Activated CD8-positive, alpha-beta T cell treated with anti-CD3 and anti-CD28 coated beads, Interleukin-2, amount 10 ng/mL, durations not matched to agents 7 days and 5 days (primary cell): ENCODE measurements around the gene CLEC18B. TPM values are rescaled to one million over a fixed set of nuclear protein-coding genes. Genes with fewer than 3 reads are reported as not detected.
"Not testable (repeated sequence)": the region's sequence is repeated elsewhere in the genome, so short reads cannot be mapped to it uniquely, and the experiment has no call there.

Experiments
- ATAC-seq: fragments of 150-1000 bp; cut with Tn5 transposase; one replicate; pipeline ENCODE4 v1.10.0; 2021; ENCODE audit warnings: moderate library complexity
- CTCF ChIA-PET: fragments of 350-600 bp; sonication (Branson Sonifier 250); formaldehyde crosslinking; loops from one replicate; lab custom pipeline; 2021; ENCODE audit warnings: antibody characterized with exemption; lab: Charles Lee
- POLR2A ChIA-PET: fragments of 350-600 bp; sonication (Branson Sonifier 250); formaldehyde crosslinking; loops from one replicate; lab custom pipeline; 2021; ENCODE audit warnings: antibody characterized with exemption; lab: Charles Lee
- DNase-seq: peaks from one replicate; pipeline ENCODE4 v3.0.0-alpha.2; 2020
- H3K27ac Mint-ChIP-seq: one replicate; pipeline ENCODE4 v1.8.0; 2021; ENCODE audit warnings: mild to moderate bottlenecking, mixed read lengths
- H3K27me3 Mint-ChIP-seq: one replicate; pipeline ENCODE4 v1.8.0; 2021; ENCODE audit warnings: low read depth, mixed read lengths
- H3K36me3 Mint-ChIP-seq: one replicate; pipeline ENCODE4 v1.8.0; 2021; ENCODE audit warnings: low read depth, mixed read lengths
- H3K4me1 Mint-ChIP-seq: one replicate; pipeline ENCODE4 v1.8.0; 2021; ENCODE audit warnings: low read depth, mixed read lengths
- H3K4me3 Mint-ChIP-seq: one replicate; pipeline ENCODE4 v1.8.0; 2021; ENCODE audit warnings: mild to moderate bottlenecking, mixed read lengths
- H3K9me3 Mint-ChIP-seq: one replicate; pipeline ENCODE4 v1.8.0; 2022; ENCODE audit warnings: mixed read lengths; ENCODE audit not compliant: insufficient read depth
- total RNA-seq, 2 experiments: library from RNA; stranded (reverse); gene quantifications; one replicate each; pipeline ENCODE4 v1.2.3, GENCODE V29; 2021

Gene CLEC18B
- total RNA-seq, 2 experiments from 2014 or later: 0.76 to 1.1 TPM

DNA sequence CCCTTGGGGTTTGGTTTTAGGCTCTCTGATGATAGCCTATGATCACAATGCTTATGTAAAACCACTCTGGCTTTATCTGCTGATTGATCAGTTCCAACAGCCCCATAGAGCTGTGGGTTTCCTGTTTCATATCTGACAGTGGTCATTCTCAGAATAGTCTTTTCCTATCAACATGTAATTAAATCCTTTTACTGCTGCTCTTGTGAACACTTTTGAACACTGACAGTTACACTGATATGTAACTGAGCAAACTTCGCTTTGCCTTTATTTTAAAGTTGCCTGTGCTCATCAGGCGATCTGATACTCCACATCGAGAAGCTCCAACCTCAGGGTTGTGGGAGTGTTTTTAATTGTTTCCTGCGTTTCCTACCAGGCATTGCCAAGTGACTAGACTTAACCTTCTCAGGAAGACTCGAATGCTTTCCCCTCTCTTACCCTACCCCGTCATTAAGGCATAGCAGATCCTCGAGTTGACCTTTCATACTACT lies 17.3 kb upstream of the CLEC18B start:
- peak; percentile 95 for ATAC-seq
- H3K36me3 Mint-ChIP-seq: peaks cover 36% of the 10 kb centered on the region
- peaks cover 43% of the 10 kb centered on the region for H3K4me1 Mint-ChIP-seq
- peak; percentile 66 for DNase-seq
- no peaks in the 10 kb centered on the region for H3K27me3 Mint-ChIP-seq
- peak overlapping the region; percentile 53 for H3K4me3 Mint-ChIP-seq
- ChIA-PET CTCF (interaction anchor here (1.5 kb wide), 1 partner anchor 55 kb away, joined by 3 read pairs; no protein-coding TSS in a partner anchor), POLR2A (interaction anchor here (0.6 kb wide), 1 partner anchor 259 kb away, joined by 4 read pairs; no protein-coding TSS in a partner anchor)
- no peaks in the 10 kb centered on the region for H3K9me3 Mint-ChIP-seq
- peak overlapping the region; percentile 89 for H3K27ac Mint-ChIP-seq

- ATAC-seq (no peak), DNase-seq (no peak)
- H3K36me3 Mint-ChIP-seq: peaks cover 2% of the 10 kb centered on the region
- H3K9me3 Mint-ChIP-seq: no peaks in the 10 kb centered on the region
- POLR2A ChIA-PET: no interaction called here
- H3K4me3 Mint-ChIP-seq: no peak overlapping the region
- H3K27ac Mint-ChIP-seq: no peak overlapping the region
- H3K4me1 Mint-ChIP-seq: peaks cover 11% of the 10 kb centered on the region
- CTCF ChIA-PET: interaction anchor here (0.9 to 1.8 kb wide), 2 partner anchors 122 to 125 kb away, joined by 3 to 5 read pairs; no protein-coding TSS in a partner anchor
- no peaks in the 10 kb centered on the region for H3K27me3 Mint-ChIP-seq
Measured at GRCh38 chr16:74431516-74431915, 10.2 kb upstream of the CLEC18B start.

DNA sequence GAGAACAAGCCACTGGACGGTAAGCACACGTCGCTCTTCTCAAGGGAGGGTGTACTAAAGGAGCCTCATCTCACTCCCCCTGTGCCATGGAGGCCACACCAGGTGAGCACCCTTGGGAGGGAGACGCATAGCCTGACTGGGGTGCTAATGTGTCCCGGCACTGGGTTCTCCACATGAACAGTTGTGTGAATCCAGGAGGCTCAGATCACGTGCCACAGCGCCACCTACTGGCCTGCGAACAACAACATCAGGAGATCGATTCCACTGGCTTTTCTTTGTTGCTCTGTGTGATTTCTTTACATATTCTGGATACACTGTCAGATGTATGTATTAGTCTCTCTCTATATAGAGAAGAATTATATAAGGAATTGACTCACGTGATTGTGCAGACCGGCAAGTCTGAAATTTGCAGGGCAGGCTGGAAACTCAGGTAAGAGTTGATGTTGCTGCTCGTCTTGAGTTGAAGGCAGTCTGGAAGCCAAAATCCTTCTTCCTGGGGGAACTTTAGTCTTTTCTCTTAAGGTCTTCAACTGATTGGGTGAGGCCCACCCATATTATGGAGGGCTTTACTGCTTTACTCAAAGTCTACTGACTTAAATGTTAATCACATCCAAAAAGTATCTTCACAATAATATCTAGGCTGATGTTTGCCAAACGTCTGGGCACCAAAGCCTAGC lies 8.9 kb upstream of the CLEC18B start:
- H3K9me3 Mint-ChIP-seq, H3K27ac Mint-ChIP-seq, CTCF ChIA-PET, H3K4me3 Mint-ChIP-seq, H3K36me3 Mint-ChIP-seq, POLR2A ChIA-PET, H3K27me3 Mint-ChIP-seq: not testable (repeated sequence)
- DNase-seq (peak; percentile 68), ATAC-seq (peak; percentile 87)
- peaks cover 11% of the 10 kb centered on the region for H3K4me1 Mint-ChIP-seq

- not testable (repeated sequence) for H3K36me3 Mint-ChIP-seq, H3K9me3 Mint-ChIP-seq, ATAC-seq
Measured at GRCh38 chr16:74428493-74428892, 7.2 kb upstream of the CLEC18B start.

GRCh38 chr16:74425751-74426150 lies 4.5 kb upstream of the CLEC18B start:
- CTCF ChIA-PET, H3K9me3 Mint-ChIP-seq, H3K4me3 Mint-ChIP-seq, H3K27ac Mint-ChIP-seq, H3K36me3 Mint-ChIP-seq, ATAC-seq, DNase-seq, POLR2A ChIA-PET, H3K4me1 Mint-ChIP-seq, H3K27me3 Mint-ChIP-seq: not testable (repeated sequence)

More at GRCh38 chr16:74428493-74428892, 7.2 kb upstream of the CLEC18B start:
- H3K4me3 Mint-ChIP-seq, H3K27me3 Mint-ChIP-seq, DNase-seq, POLR2A ChIA-PET, CTCF ChIA-PET, H3K27ac Mint-ChIP-seq: not testable (repeated sequence)
- H3K4me1 Mint-ChIP-seq: peaks cover 11% of the 10 kb centered on the region

DNA sequence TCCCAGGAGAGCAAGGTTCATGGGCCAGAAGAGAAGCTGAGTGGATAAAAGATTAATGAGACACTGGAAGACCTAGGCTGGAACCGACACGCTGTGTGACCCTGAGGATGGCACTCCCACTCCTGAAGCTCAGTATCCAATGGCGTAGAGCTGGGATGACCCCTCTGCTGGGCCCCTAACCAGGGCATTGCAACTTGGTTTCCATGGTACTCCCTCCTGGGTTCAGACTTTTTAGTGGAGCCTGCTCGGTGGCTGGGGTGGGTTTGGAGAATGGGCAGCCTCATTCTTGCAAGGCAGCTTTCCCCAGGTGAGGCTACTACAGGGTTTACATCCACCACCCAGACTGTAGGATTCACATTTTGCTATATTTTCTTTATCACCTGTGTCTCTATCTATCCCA lies 2.4 kb upstream of the CLEC18B start:
- POLR2A ChIA-PET, H3K36me3 Mint-ChIP-seq, CTCF ChIA-PET, H3K4me1 Mint-ChIP-seq, H3K9me3 Mint-ChIP-seq, DNase-seq, H3K27ac Mint-ChIP-seq, ATAC-seq, H3K4me3 Mint-ChIP-seq, H3K27me3 Mint-ChIP-seq: not testable (repeated sequence)

DNA sequence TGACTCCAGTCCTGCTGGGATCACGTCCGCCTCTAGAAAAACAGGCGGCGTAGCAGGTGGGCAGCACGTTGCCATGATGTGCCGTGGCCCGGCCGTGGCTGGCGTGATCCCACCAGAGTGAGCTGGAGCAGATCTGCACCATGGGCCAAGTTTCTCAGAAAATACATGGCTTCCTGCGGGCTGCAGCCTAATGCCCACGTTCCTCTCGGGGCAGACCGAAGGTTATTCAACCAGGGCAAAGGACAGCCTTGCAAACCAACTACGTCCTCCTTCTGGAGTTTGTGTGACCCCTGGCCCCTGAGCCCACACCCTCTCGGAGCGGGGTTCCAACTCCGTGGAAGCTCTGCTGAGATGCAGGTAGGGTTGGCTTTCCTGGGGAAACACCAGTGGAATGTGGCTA lies 808 bp upstream of the CLEC18B start:
- ATAC-seq, CTCF ChIA-PET, H3K9me3 Mint-ChIP-seq, H3K4me3 Mint-ChIP-seq, H3K27ac Mint-ChIP-seq, DNase-seq, H3K27me3 Mint-ChIP-seq, H3K36me3 Mint-ChIP-seq, POLR2A ChIA-PET, H3K4me1 Mint-ChIP-seq: not testable (repeated sequence)

DNA sequence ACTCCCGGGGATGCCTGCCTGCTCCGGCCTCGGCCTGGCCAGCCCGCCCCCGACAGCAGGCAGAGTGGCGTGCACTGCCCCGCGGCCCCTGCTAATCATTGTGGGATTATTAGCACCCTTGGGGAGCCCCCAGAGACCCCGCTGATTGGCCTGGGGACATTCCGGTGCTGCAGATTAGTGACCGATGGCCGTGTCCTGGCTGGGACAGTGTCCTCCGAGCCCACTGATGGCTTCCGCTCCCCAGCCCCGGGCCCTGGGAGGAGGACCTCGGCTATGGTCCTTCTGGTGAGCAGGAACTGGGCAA lies 156 bp upstream of the CLEC18B start:
- DNase-seq, H3K36me3 Mint-ChIP-seq, H3K4me1 Mint-ChIP-seq, POLR2A ChIA-PET, H3K9me3 Mint-ChIP-seq, H3K27ac Mint-ChIP-seq, H3K4me3 Mint-ChIP-seq, ATAC-seq, CTCF ChIA-PET, H3K27me3 Mint-ChIP-seq: not testable (repeated sequence)

- H3K27me3 Mint-ChIP-seq, H3K9me3 Mint-ChIP-seq, ATAC-seq, H3K4me3 Mint-ChIP-seq, H3K27ac Mint-ChIP-seq, H3K36me3 Mint-ChIP-seq, POLR2A ChIA-PET, H3K4me1 Mint-ChIP-seq, DNase-seq, CTCF ChIA-PET: not testable (repeated sequence)
Measured at GRCh38 chr16:74419811-74420210, 1.5 kb downstream of the CLEC18B start.

- H3K27ac Mint-ChIP-seq, H3K4me3 Mint-ChIP-seq, CTCF ChIA-PET, H3K9me3 Mint-ChIP-seq, ATAC-seq, POLR2A ChIA-PET, H3K36me3 Mint-ChIP-seq, H3K4me1 Mint-ChIP-seq, DNase-seq, H3K27me3 Mint-ChIP-seq: not testable (repeated sequence)
Measured at GRCh38 chr16:74417897-74418296, 3.4 kb downstream of the CLEC18B start.

- CTCF ChIA-PET, H3K4me3 Mint-ChIP-seq, H3K36me3 Mint-ChIP-seq, ATAC-seq, H3K9me3 Mint-ChIP-seq, H3K4me1 Mint-ChIP-seq, H3K27me3 Mint-ChIP-seq, POLR2A ChIA-PET, DNase-seq, H3K27ac Mint-ChIP-seq: not testable (repeated sequence)
Measured at GRCh38 chr16:74413920-74414319, 7.4 kb downstream of the CLEC18B start.

DNA sequence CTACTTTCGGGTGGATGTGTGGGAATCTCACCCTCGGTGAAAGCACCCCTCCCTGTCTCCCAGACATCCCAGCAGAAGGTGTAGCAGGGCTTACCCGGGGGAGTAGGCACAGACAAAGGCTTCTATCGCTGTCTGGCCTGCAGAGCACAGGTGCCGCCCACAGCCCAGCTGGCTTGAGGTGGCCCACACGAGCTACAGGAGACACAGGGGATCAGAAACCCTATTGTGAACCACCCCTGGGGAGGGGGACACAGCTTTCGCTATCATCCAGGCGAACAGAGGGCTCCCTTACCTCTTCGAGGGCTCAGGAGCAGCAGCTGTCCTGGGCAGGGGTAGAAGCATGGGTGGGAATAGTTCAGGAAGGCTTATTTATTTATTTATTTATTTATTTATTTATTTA lies 7.8 kb downstream of the CLEC18B start:
- H3K9me3 Mint-ChIP-seq, H3K27me3 Mint-ChIP-seq, ATAC-seq: not testable (repeated sequence)

More for the DNA sequence above, 7.8 kb downstream of the CLEC18B start:
- H3K4me1 Mint-ChIP-seq, H3K36me3 Mint-ChIP-seq, POLR2A ChIA-PET, H3K27ac Mint-ChIP-seq, DNase-seq, H3K4me3 Mint-ChIP-seq, CTCF ChIA-PET: not testable (repeated sequence)
